ENCODE data around the gene CPT1C.

Gene CPT1C

DNA sequence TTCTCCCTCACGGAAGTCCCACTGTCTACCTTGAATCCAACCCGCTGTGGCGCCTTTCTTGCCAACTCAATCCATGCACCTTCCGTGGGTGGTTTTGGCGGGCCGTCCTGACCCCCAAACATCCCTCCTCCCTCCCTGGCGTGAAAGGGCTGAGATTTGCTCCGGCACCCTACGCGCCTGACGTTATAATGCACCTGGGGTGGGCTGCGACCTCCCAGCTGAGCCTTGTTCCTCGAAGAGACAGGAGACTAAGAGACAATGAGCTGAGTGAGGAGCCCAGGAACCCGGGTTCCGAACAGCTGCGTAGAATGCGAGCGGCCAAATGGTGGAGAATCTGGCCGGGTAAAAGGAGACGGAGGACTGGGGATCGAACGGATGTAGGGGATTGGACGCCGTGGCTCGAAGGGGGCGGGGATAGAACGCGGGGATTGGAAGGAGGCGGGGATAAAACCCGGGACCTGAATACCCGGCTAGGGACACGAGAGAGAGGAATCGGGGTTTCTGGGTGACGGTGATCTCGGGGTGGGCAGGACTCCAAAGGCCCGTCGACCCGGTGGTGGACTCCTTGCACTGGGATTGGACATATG, at the start of gene CPT1C:
CPT1C (plus strand) TSS at position 461 of the 587 bp plus-strand sequence. CDS start 1,137 bp downstream, outside the sequence.
- peak within 1 kb of the TSS; percentile 75 to 90 for H3K27ac Mint-ChIP-seq
- H3K4me3 Mint-ChIP-seq, result peak within 1 kb of the TSS; percentile 84 to 90
- H3K4me1 Mint-ChIP-seq, result peaks cover 56% of the 10 kb centered on the region
- DNase-seq, result peak; percentile 45 to 52
- peak; percentile 61 for ATAC-seq
- no peaks in the 10 kb centered on the region for H3K9me3 Mint-ChIP-seq
- peaks cover 29% of the 10 kb centered on the region for H3K27me3 Mint-ChIP-seq

DNA sequence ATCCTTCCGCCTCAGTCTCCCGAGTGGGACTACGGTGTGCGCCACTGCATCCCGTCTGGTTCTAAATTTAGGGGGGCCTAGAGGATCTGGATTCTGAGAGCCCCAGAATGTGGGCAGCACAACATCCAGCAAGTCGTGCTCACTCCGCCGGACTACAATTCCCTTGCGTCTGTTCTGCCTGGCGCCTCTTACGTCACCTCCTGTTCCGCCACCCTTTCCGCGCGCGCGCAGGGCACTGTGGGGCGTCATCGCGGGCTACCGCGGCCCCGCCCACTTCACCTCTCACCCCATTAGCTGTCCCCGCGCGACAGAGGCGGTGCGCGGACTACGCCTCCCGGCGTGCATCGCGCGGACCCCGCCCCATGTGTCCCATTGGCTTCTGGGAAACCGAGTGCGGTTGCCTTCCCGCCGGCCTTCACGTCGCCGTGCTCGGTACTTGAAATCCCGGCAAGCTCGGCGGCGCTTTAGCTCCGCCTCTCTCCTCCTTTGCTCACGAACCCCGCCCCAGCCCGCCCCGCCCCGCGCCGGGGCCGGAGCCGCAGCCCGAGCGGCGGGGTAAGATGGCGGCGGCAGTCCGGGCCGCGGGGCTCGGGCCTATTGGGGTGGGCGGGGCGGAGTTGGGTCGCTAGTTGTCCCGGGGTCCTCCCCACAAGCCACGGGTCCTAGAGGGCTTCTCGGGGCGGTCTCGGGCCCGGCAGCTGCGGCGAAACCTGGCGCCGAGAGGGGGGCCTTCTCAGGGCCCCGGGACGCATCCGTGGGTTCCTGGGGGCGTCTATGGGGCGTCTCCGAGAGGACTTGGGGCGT, 49.0 kb upstream of the CPT1C start, which contains the start of gene SCAF1:
SCAF1 (plus strand) TSS at position 522 of the 804 bp plus-strand sequence. CDS start 2,818 bp downstream, outside the sequence.
- H3K4me1 Mint-ChIP-seq, result peaks cover 68% of the 10 kb centered on the region
- peak within 1 kb of the TSS; percentile 98 for H3K27ac Mint-ChIP-seq
- DNase-seq, result peak; percentile 100
- H3K9me3 Mint-ChIP-seq, result no peaks in the 10 kb centered on the region
- ATAC-seq, result peak; percentile 74
- H3K4me3 Mint-ChIP-seq, result peak within 1 kb of the TSS; percentile 96 to 98
- peaks cover 12% of the 10 kb centered on the region for H3K27me3 Mint-ChIP-seq

DNA sequence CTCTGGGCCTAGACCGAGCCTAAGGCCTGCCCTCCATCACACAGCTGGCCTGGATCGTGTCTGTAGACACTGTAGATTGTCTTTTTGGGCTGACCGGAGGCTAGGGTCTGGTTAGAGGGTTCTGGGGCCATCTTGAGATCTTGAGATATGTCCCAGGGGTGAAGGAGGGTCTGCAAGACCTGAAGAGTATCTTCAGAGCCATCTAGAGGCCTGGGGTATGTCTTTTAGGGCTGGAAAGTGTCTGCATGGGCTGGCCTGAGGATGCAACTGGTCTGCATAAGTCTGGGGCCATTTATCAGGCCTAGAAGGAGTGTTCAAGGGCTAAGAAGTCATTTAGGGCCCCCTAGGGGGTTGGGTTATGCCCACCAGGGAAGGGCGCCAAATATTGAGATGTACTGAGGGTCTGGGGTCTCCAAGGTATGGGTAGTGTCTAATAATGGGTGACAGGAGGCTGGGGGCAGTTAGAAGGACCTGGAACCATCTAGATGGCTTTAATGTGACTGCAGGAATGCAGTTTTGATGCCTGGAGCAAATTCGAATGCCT, 48.4 kb upstream of the CPT1C start:
- Mint-ChIP-seq H3K4me1 (peaks cover 69% of the 10 kb centered on the region), H3K4me3 (peak overlapping the region; percentile 96 to 98), H3K27me3 (peaks cover 12% of the 10 kb centered on the region), H3K27ac (peak overlapping the region; percentile 98), H3K9me3 (no peaks in the 10 kb centered on the region)
- no peak for ATAC-seq
- no peak for DNase-seq

DNA sequence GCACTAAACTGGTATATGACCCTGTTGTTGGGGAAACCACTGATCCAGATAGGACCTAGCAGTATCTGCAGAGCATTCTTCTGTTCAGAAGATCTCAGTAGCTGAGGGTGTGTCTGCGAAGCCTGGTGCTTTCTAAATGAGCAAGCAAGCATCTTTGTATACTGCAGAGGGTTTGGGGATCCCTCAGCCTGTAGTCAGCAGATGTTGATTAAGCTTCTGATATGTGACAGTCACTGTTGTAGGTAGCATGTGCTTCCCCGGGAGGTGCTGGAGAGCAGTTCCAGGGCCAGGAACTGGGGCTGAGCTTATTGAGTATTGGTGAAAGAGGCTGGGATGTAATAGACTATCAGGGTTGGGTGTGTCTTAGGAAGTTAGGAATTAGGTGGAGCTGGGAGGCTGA, 47.5 kb upstream of the CPT1C start:
- H3K9me3 Mint-ChIP-seq, result no peaks in the 10 kb centered on the region
- peaks cover 8% of the 10 kb centered on the region for H3K27me3 Mint-ChIP-seq
- peak overlapping the region in 1 of 2 donors; percentile 98 for H3K27ac Mint-ChIP-seq
- ATAC-seq, result no peak
- peaks cover 60% of the 10 kb centered on the region for H3K4me1 Mint-ChIP-seq
- no peak for DNase-seq
- peak overlapping the region; percentile 96 to 98 for H3K4me3 Mint-ChIP-seq

DNA sequence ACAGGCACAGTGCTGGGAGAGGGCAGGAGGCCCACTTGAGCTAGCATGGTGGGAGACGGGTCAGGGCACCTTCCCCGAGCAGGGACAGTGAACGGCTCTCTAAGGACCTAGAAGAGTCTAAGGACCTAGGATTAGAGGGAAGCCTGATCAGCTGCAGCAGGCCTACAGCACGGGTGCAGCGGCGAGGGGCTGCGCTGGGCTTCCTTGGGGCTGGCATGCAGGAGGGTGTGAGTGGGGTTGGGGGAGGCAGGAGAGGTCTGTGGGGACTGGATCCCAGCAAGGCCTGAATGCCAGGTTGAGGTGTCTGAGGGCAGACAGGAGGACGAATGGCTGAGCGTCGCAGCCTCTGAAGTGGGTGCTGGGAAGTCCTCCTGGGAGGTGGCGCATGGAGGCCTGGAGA, 45.3 kb upstream of the CPT1C start:
- peaks cover 47% of the 10 kb centered on the region for H3K4me1 Mint-ChIP-seq
- H3K9me3 Mint-ChIP-seq, result no peaks in the 10 kb centered on the region
- ATAC-seq (no peak), DNase-seq (no peak)
- no peaks in the 10 kb centered on the region for H3K27me3 Mint-ChIP-seq
- H3K27ac Mint-ChIP-seq, result peak overlapping the region; percentile 9 to 90
- H3K4me3 Mint-ChIP-seq, result no peak overlapping the region

DNA sequence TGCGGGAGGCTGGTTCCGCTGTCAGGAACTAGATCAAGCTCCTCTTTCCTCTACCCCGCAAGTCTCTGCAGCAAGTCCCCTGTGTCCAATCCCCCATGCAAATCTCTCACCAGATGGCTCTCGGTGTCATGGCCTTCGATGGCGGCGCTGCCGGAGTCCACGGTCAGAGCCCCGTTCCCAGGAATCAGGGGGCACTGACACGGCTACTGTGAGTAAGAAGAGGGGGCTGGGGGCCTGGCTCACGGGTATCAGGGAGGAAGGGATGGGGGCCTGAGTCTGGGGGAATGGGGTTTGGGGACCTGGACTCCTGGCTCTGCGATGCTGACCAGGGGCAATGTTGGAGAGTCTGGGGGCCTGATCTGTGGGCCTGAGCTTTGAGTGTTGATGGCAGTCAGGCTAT, 44.9 kb upstream of the CPT1C start:
- no peak overlapping the region for H3K4me3 Mint-ChIP-seq
- peak overlapping the region in 1 of 2 donors; percentile 89 for H3K27ac Mint-ChIP-seq
- no peak for ATAC-seq

DNA sequence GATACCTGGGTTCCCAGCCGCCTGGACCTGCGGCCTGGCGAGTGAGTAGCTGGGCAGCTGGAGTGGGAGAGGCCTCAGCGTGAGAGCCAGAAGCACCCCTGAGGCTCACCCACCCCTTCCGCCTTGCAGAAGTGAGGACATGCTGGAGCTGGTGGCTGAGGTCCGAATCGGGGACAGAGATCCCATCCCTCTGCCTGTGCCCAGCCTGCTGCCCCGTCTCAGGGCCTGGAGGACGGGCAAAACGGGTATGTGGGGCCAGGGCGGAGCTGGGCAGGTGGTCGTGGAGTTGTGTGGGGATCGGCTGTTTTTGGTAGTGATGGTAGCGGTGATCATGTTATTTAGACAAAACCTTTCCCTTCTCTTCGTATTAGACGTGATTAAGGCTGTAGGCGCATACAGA, 44.3 kb upstream of the CPT1C start:
- peaks cover 47% of the 10 kb centered on the region for H3K4me1 Mint-ChIP-seq
- H3K4me3 Mint-ChIP-seq, result no peak overlapping the region
- no peak for DNase-seq
- no peaks in the 10 kb centered on the region for H3K9me3 Mint-ChIP-seq
- H3K27ac Mint-ChIP-seq, result no peak overlapping the region
- no peaks in the 10 kb centered on the region for H3K27me3 Mint-ChIP-seq
- ATAC-seq, result no peak

More for the DNA sequence above, 44.9 kb upstream of the CPT1C start:
- H3K27me3 Mint-ChIP-seq, result no peaks in the 10 kb centered on the region
- peaks cover 47% of the 10 kb centered on the region for H3K4me1 Mint-ChIP-seq
- H3K9me3 Mint-ChIP-seq, result no peaks in the 10 kb centered on the region
- no peak for DNase-seq

DNA sequence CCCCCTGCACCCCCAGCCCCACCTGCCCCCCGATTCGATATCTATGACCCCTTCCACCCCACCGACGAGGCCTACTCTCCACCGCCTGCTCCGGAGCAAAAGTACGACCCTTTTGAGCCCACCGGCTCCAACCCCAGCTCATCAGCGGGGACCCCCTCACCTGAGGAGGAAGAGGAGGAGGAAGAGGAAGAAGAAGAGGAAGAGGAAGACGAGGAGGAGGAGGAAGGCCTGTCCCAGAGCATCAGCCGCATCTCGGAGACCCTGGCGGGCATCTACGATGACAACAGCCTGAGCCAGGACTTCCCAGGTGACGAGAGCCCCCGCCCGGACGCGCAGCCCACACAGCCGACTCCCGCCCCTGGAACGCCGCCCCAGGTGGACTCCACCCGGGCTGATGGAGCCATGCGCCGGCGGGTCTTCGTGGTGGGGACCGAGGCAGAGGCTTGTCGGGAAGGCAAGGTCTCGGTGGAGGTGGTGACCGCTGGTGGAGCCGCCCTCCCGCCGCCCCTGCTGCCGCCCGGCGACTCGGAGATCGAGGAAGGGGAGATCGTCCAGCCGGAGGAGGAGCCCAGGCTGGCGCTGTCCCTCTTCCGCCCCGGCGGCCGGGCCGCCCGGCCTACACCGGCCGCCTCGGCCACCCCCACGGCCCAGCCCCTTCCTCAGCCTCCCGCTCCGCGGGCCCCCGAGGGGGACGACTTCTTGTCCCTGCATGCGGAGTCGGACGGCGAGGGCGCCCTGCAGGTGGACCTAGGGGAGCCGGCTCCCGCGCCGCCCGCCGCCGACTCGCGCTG, 39.7 kb upstream of the CPT1C start:
- no peaks in the 10 kb centered on the region for H3K9me3 Mint-ChIP-seq
- peaks cover 9% of the 10 kb centered on the region for H3K4me1 Mint-ChIP-seq
- H3K27ac Mint-ChIP-seq, result no peak overlapping the region

DNA sequence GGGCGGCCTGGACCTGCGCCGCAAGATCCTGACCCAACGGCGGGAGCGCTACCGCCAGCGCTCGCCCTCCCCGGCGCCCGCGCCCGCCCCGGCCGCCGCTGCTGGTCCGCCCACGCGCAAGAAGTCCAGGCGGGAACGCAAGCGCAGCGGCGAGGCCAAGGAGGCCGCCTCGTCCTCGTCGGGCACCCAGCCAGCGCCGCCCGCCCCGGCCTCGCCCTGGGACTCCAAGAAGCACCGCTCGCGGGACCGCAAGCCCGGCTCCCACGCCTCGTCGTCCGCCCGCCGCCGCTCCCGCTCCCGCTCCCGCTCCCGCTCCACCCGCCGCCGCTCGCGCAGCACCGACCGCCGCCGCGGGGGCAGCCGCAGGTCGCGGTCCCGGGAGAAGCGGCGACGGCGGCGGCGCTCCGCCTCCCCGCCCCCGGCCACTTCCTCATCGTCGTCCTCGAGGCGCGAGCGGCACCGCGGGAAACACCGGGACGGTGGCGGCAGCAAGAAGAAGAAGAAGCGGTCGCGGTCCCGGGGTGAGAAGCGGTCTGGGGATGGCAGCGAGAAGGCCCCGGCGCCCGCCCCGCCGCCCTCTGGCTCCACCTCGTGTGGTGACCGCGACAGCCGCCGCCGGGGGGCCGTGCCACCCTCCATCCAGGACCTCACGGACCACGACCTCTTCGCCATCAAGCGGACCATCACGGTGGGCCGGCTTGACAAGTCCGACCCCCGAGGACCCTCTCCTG, 38.9 kb upstream of the CPT1C start:
- DNase-seq, result no peak
- no peaks in the 10 kb centered on the region for H3K27me3 Mint-ChIP-seq
- no peak overlapping the region for H3K27ac Mint-ChIP-seq
- ATAC-seq, result peak; percentile 40
- H3K9me3 Mint-ChIP-seq, result no peaks in the 10 kb centered on the region
- H3K4me1 Mint-ChIP-seq, result peaks cover 2% of the 10 kb centered on the region
- no peak overlapping the region for H3K4me3 Mint-ChIP-seq

More for the DNA sequence above, 39.7 kb upstream of the CPT1C start:
- no peak overlapping the region for H3K4me3 Mint-ChIP-seq
- no peaks in the 10 kb centered on the region for H3K27me3 Mint-ChIP-seq
- DNase-seq (no peak), ATAC-seq (peak; percentile 38)

DNA sequence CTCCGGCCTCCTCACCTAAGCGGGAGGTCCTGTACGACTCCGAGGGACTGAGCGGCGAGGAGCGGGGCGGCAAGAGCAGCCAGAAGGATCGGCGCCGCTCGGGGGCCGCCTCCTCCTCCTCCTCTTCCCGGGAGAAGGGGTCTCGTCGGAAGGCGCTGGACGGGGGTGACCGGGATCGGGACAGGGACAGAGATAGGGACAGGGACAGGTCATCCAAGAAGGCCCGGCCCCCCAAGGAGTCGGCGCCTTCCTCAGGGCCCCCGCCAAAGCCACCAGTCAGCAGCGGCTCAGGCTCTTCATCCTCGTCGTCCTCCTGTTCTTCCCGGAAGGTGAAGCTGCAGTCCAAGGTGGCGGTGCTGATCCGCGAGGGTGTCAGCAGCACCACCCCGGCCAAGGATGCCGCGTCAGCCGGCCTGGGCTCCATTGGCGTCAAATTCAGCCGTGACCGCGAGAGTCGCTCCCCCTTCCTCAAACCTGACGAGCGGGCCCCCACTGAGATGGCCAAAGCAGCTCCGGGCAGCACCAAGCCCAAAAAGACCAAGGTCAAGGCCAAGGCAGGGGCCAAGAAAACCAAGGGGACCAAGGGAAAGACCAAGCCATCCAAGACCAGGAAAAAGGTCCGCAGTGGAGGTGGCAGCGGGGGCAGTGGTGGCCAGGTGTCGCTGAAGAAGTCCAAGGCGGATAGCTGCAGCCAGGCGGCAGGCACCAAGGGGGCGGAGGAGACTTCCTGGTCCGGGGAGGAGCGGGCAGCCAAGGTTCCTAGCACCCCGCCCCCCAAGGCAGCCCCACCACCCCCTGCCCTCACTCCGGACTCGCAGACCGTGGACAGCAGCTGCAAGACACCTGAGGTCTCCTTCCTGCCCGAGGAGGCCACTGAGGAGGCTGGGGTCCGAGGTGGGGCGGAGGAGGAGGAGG, 38.1 kb upstream of the CPT1C start:
- no peak for DNase-seq
- H3K4me3 Mint-ChIP-seq, result no peak overlapping the region
- no peaks in the 10 kb centered on the region for H3K9me3 Mint-ChIP-seq
- H3K27me3 Mint-ChIP-seq, result no peaks in the 10 kb centered on the region
- H3K27ac Mint-ChIP-seq, result peak overlapping the region in 1 of 2 donors; percentile 55
- ATAC-seq, result no peak
- H3K4me1 Mint-ChIP-seq, result peaks cover 5% of the 10 kb centered on the region

DNA sequence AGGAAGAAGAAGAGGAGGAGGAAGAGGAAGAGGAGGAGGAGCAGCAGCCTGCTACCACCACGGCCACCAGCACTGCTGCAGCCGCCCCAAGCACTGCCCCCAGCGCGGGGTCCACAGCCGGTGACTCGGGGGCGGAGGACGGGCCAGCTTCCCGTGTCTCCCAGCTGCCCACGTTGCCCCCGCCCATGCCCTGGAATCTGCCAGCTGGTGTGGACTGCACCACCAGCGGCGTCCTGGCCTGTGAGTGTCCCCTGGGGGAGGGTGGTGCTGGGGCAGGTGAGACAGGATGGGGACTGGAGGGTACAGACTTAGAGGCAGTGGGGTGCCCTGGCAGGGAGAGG, 37.5 kb upstream of the CPT1C start:
- no peaks in the 10 kb centered on the region for H3K27me3 Mint-ChIP-seq
- no peaks in the 10 kb centered on the region for H3K9me3 Mint-ChIP-seq
- DNase-seq (no peak), ATAC-seq (peak; percentile 10)
- peaks cover 8% of the 10 kb centered on the region for H3K4me1 Mint-ChIP-seq
- peak overlapping the region in 1 of 2 donors; percentile 94 for H3K27ac Mint-ChIP-seq
- H3K4me3 Mint-ChIP-seq, result no peak overlapping the region

DNA sequence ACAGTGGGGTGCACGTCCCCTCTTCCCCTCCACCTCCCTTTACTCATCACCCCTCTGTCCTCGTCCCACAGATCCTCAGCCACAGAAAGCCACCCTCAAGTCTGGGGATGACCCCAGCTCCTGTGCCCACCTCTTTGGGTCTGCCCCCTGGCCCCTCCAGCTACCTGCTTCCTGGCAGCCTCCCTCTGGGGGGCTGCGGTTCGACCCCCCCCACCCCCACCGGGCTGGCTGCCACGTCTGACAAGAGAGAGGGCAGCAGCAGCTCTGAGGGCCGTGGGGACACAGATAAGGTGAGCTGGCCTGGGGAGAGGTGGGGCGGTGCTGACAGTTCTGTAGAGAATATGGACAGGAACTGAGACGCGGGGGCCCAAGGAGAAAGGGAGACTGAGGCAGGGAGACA, 36.3 kb upstream of the CPT1C start:
- Mint-ChIP-seq H3K4me3 (no peak overlapping the region), H3K4me1 (peaks cover 20% of the 10 kb centered on the region), H3K9me3 (no peaks in the 10 kb centered on the region), H3K27me3 (no peaks in the 10 kb centered on the region), H3K27ac (no peak overlapping the region)
- ATAC-seq (no peak), DNase-seq (no peak)

DNA sequence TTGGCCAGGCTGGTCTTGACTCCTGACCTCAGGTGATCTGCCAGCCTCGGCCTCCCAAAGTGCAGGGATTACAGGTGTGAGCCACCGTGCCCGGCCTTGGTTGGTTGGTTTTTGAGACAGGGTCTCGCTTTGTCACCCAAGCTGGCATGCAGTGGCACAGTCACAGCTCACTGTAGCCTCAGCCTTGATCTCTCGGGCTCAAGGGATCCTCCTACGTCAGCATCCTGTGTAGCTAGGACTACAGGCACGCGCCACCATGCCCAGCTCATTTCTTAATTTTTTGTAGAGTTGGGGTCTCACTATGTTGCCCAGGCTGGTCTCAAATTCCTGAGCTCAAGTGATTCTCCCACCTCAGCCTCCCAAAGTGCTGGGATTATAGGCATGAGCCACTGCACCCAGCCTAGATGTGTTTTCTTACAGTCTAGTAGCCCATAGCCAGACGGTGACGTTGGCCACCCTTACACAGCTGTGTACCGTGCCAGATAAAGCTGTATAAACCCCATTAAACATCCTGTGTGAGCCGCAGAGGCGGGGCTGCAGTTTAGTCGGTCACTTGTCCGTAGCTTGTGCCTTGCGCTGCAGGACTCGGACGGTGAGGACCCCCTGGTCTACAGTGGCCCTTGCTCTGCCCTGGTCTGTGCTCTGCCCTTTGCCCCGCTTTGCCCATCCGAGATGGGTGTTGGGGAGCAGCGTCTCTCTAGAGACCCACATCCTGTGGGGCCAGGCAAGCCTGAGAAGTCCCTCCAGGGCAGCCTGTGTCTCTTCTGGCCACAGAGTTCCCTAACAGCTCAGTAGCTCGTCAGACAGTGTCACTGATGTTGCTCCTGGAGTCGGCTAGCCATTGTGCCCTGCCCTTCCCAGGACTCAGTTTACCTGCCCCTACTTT, 35.1 kb upstream of the CPT1C start:
- no peak overlapping the region for H3K27ac Mint-ChIP-seq
- peaks cover 25% of the 10 kb centered on the region for H3K4me1 Mint-ChIP-seq
- H3K4me3 Mint-ChIP-seq, result no peak overlapping the region
- H3K9me3 Mint-ChIP-seq, result no peaks in the 10 kb centered on the region
- no peaks in the 10 kb centered on the region for H3K27me3 Mint-ChIP-seq
- no peak for ATAC-seq
- no peak for DNase-seq

Data from stimulated activated naive CD8-positive, alpha-beta T cell treated with anti-CD3 and anti-CD28 coated beads, Interleukin-15, amount 100 ng/mL, for 72 hours (primary cell).